ENCODE measurements around the gene CENPC. TPM values are rescaled to one million over a fixed set of nuclear protein-coding genes. Genes with fewer than 3 reads are reported as not detected.
"Not testable (repeated sequence)": the region's sequence is repeated elsewhere in the genome, so short reads cannot be mapped to it uniquely, and the experiment has no call there.

Gene CENPC
- polyA plus RNA-seq, 1 donor from 2014 or later, result 9.5 TPM

DNA sequence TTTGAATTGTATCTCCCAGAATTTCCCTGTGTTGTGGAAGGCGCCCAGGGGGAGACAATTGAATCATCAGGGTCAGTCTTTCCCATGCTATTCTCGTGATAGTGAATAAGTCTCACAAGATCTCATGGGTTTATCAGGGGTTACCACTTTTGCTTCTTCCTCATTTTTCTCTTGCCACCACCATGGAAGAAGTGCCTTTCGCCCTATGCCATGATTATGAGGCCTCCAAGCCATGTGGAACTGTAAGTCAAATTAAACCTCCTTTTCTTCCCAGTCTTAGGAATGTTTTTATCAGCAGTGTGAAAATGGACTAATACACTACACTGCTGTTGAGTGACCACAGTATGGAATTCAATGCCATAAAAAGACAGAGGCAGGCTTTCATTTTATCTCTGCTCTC, 12.2 kb downstream of the CENPC start:
- no peak overlapping the region for H2AFZ ChIP-seq (ENCODE audit: low read depth, low read length)
- H3K9ac ChIP-seq (ENCODE audit: low read length), result no peak overlapping the region

DNA sequence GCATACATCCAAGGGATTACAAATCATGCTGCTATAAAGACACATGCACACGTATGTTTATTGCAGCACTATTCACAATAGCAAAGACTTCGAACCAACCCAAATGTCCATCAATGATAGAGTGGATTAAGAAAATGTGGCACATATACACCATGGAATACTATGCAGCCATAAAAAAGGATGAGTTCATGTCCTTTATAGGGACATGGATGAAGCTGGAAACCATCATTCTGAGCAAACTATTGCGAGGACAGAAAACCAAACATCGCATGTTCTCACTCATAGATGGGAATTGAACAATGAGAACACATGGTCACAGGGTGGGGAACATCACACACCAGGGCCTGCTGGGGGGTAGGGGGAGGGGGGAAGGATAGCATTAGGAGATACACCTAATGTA, 12.9 kb downstream of the CENPC start:
- not testable (repeated sequence) for H3F3A ChIP-seq (ENCODE audit: insufficient read depth, low read length, poor library complexity, severe bottlenecking); H3K4me3 ChIP-seq (ENCODE audit: low read length); H3K9ac ChIP-seq (ENCODE audit: low read length); H2AFZ ChIP-seq (ENCODE audit: low read depth, low read length); H3K36me3 ChIP-seq (ENCODE audit: insufficient read depth, low read length); H3K9me2 ChIP-seq (ENCODE audit: insufficient read depth, low read length); H3K9me3 ChIP-seq (ENCODE audit: low read length); H3K79me2 ChIP-seq (replicated peaks; ENCODE audit: insufficient read depth, low read length); H4K20me1 ChIP-seq (ENCODE audit: insufficient read depth); H3K27ac ChIP-seq (ENCODE audit: low read length); H3K4me2 ChIP-seq (ENCODE audit: low read length); H3K27me3 ChIP-seq (ENCODE audit: insufficient read depth, low read depth, low read length)

More for the DNA sequence above, 12.2 kb downstream of the CENPC start:
- TF ChIP-seq POLR2AphosphoS5 (IDR thresholded peaks at IDR 0.05), result no peak
- TF ChIP-seq TAF1 (IDR thresholded peaks at IDR 0.05; ENCODE audit: low read depth), result no peak
- TF ChIP-seq SMC3 (conservative IDR thresholded peaks at IDR 0.05; ENCODE audit: poor library complexity), result no peak
- no peak for TF ChIP-seq MXI1 (conservative IDR thresholded peaks at IDR 0.05; ENCODE audit: poor library complexity, severe bottlenecking)
- Histone ChIP-seq H3F3A (ENCODE audit: insufficient read depth, low read length, poor library complexity, severe bottlenecking) (no peaks in the 10 kb centered on the region), H3K79me2 (replicated peaks; ENCODE audit: insufficient read depth, low read length) (peaks cover 5% of the 10 kb centered on the region), H3K4me2 (ENCODE audit: low read length) (no peak overlapping the region), H3K36me3 (ENCODE audit: insufficient read depth, low read length) (peaks cover 4% of the 10 kb centered on the region), H3K4me3 (ENCODE audit: low read length) (no peak overlapping the region), H4K20me1 (ENCODE audit: insufficient read depth) (no peaks in the 10 kb centered on the region), H3K27ac (ENCODE audit: low read length) (no peak overlapping the region), H3K9me2 (ENCODE audit: insufficient read depth, low read length) (no peaks in the 10 kb centered on the region), H3K27me3 (ENCODE audit: insufficient read depth, low read depth, low read length) (no peaks in the 10 kb centered on the region), H3K9me3 (ENCODE audit: low read length) (no peaks in the 10 kb centered on the region)

DNA sequence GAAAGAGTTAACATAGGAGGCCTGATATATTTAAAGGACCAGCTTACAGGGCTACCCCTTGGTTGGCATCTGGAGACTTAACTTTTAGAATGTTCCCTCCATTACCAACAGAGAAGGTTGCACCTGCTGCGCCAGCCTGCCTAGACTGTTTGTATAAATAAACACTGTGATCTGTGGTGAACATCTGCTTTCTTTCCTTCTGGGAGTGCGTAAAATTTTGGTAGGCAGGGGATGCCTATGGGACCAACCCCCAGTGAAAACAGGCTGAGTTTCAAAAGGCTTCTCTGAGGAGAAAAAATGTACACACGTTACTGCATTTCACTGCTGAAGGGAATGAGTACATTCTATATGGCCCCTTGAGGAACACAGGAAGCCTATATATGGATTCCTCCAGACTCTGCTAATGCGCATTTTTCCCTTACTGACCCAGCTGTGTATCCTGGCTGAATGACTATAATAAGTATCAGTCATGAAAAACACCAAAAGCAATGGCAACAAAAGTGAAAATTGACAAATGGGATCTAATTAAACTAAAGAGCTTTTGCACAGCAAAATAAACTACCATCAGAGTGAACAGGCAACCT, 13.8 kb downstream of the CENPC start:
- Histone ChIP-seq H3K27me3 (ENCODE audit: insufficient read depth, low read depth, low read length) (no peaks in the 10 kb centered on the region), H3K9me2 (ENCODE audit: insufficient read depth, low read length) (no peaks in the 10 kb centered on the region), H3K4me2 (ENCODE audit: low read length) (no peak overlapping the region), H3K4me3 (ENCODE audit: low read length) (no peak overlapping the region), H4K20me1 (ENCODE audit: insufficient read depth) (no peaks in the 10 kb centered on the region), H3K27ac (ENCODE audit: low read length) (no peak overlapping the region), H3K79me2 (replicated peaks; ENCODE audit: insufficient read depth, low read length) (peaks cover 5% of the 10 kb centered on the region), H3K9ac (ENCODE audit: low read length) (no peak overlapping the region), H3K36me3 (ENCODE audit: insufficient read depth, low read length) (peaks cover 4% of the 10 kb centered on the region), H3K9me3 (ENCODE audit: low read length) (no peaks in the 10 kb centered on the region), H2AFZ (ENCODE audit: low read depth, low read length) (no peak overlapping the region), H3F3A (ENCODE audit: insufficient read depth, low read length, poor library complexity, severe bottlenecking) (no peaks in the 10 kb centered on the region)
- no peak for TF ChIP-seq MXI1 (conservative IDR thresholded peaks at IDR 0.05; ENCODE audit: poor library complexity, severe bottlenecking)
- no peak for TF ChIP-seq EP300 (conservative IDR thresholded peaks at IDR 0.05; ENCODE audit: poor library complexity, severe bottlenecking)
- no peak for TF ChIP-seq TAF1 (IDR thresholded peaks at IDR 0.05; ENCODE audit: low read depth)
- TF ChIP-seq, protein P1, sequence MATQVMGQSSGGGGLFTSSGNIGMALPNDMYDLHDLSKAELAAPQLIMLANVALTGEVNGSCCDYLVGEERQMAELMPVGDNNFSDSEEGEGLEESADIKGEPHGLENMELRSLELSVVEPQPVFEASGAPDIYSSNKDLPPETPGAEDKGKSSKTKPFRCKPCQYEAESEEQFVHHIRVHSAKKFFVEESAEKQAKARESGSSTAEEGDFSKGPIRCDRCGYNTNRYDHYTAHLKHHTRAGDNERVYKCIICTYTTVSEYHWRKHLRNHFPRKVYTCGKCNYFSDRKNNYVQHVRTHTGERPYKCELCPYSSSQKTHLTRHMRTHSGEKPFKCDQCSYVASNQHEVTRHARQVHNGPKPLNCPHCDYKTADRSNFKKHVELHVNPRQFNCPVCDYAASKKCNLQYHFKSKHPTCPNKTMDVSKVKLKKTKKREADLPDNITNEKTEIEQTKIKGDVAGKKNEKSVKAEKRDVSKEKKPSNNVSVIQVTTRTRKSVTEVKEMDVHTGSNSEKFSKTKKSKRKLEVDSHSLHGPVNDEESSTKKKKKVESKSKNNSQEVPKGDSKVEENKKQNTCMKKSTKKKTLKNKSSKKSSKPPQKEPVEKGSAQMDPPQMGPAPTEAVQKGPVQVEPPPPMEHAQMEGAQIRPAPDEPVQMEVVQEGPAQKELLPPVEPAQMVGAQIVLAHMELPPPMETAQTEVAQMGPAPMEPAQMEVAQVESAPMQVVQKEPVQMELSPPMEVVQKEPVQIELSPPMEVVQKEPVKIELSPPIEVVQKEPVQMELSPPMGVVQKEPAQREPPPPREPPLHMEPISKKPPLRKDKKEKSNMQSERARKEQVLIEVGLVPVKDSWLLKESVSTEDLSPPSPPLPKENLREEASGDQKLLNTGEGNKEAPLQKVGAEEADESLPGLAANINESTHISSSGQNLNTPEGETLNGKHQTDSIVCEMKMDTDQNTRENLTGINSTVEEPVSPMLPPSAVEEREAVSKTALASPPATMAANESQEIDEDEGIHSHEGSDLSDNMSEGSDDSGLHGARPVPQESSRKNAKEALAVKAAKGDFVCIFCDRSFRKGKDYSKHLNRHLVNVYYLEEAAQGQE (IDR thresholded peaks at IDR 0.05; ENCODE audit: borderline replicate concordance), result no peak
- TF ChIP-seq, protein P2, sequence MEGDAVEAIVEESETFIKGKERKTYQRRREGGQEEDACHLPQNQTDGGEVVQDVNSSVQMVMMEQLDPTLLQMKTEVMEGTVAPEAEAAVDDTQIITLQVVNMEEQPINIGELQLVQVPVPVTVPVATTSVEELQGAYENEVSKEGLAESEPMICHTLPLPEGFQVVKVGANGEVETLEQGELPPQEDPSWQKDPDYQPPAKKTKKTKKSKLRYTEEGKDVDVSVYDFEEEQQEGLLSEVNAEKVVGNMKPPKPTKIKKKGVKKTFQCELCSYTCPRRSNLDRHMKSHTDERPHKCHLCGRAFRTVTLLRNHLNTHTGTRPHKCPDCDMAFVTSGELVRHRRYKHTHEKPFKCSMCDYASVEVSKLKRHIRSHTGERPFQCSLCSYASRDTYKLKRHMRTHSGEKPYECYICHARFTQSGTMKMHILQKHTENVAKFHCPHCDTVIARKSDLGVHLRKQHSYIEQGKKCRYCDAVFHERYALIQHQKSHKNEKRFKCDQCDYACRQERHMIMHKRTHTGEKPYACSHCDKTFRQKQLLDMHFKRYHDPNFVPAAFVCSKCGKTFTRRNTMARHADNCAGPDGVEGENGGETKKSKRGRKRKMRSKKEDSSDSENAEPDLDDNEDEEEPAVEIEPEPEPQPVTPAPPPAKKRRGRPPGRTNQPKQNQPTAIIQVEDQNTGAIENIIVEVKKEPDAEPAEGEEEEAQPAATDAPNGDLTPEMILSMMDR (IDR thresholded peaks at IDR 0.05; ENCODE audit: poor library complexity, severe bottlenecking), result no peak
- TF ChIP-seq RAD21 (conservative IDR thresholded peaks at IDR 0.05), result no peak
- TF ChIP-seq EZH2 (IDR thresholded peaks at IDR 0.05; ENCODE audit: borderline replicate concordance, insufficient read depth, low read length, poor library complexity, severe bottlenecking), result no peak
- TF ChIP-seq SMC3 (conservative IDR thresholded peaks at IDR 0.05; ENCODE audit: poor library complexity), result no peak
- TF ChIP-seq POLR2AphosphoS5 (IDR thresholded peaks at IDR 0.05), result no peak

DNA sequence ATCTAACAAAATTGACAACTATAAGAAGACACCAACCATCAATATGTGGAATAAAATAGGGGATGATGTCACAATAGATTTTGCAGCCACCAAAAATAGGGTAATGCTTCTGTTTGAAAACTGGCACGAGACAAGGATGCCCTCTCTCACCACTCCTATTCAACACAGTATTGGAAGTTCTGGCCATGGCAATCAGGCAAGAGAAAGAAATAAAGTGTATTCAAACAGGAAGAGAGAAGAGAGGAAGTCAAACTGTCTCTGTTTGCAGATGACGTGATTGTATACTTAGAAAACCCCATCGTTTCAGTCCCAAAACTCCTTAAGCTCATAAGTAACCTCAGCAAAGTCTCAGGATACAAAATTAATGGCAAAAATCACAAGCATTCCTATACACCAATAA, 21.2 kb downstream of the CENPC start:
- not testable (repeated sequence) for H3K9me2 ChIP-seq (ENCODE audit: insufficient read depth, low read length); H3K27ac ChIP-seq (ENCODE audit: low read length); H3K79me2 ChIP-seq (replicated peaks; ENCODE audit: insufficient read depth, low read length); H3K4me3 ChIP-seq (ENCODE audit: low read length); H3K9ac ChIP-seq (ENCODE audit: low read length); H3K9me3 ChIP-seq (ENCODE audit: low read length); H3K4me2 ChIP-seq (ENCODE audit: low read length); H3K27me3 ChIP-seq (ENCODE audit: insufficient read depth, low read depth, low read length); H3K36me3 ChIP-seq (ENCODE audit: insufficient read depth, low read length); H4K20me1 ChIP-seq (ENCODE audit: insufficient read depth); H2AFZ ChIP-seq (ENCODE audit: low read depth, low read length); H3F3A ChIP-seq (ENCODE audit: insufficient read depth, low read length, poor library complexity, severe bottlenecking)
